Fibroblast of villous mesenchyme (primary cell): Measurements from ENCODE around the gene SHC1. TPM values are rescaled to one million over a fixed set of nuclear protein-coding genes. Genes with fewer than 3 reads are reported as not detected.
"Not testable (repeated sequence)": the region's sequence is repeated elsewhere in the genome, so short reads cannot be mapped to it uniquely, and the experiment has no call there.

Experiments
- DNase-seq: peaks from one replicate; pipeline ENCODE4 v3.0.0-alpha.2; 2010; ENCODE audit warnings: low read depth
- H3K4me3 ChIP-seq: 2 replicates; pipeline ENCODE4 v1.5.1; 2011; ENCODE audit warnings: low read depth, mild to moderate bottlenecking, low read length
- CTCF ChIP-seq: IDR thresholded peaks from 2 replicates; pipeline ENCODE4 v1.5.1; 2012; ENCODE audit warnings: low read depth, mild to moderate bottlenecking, low read length; ENCODE audit not compliant: insufficient read depth
- total RNA-seq: library from RNA; depleted of rRNA; stranded (reverse); fragments of >200 nt; gene quantifications from 2 replicates; pipeline ENCODE4 v1.2.3, GENCODE V29; 2012

The SHC1 gene
- total RNA-seq, 1 donor = 330 TPM

GRCh38 chr1:154998818-154999570 lies 28.4 kb upstream of the SHC1 start:
- H3K4me3 ChIP-seq = peak overlapping the region; percentile 48
- DNase-seq = peak; percentile 67
- peak; percentile 94 for TF ChIP-seq CTCF

GRCh38 chr1:154998201-154998780 lies 27.7 kb upstream of the SHC1 start:
- no peak overlapping the region for H3K4me3 ChIP-seq
- TF ChIP-seq CTCF = no peak
- no peak for DNase-seq

GRCh38 chr1:154996966-154997701 lies 26.6 kb upstream of the SHC1 start:
- no peak for TF ChIP-seq CTCF
- no peak for DNase-seq

GRCh38 chr1:154995301-154995983 lies 24.9 kb upstream of the SHC1 start:
- DNase-seq = peak; percentile 88
- H3K4me3 ChIP-seq = not testable (repeated sequence)
- TF ChIP-seq CTCF = peak; percentile 47

More at GRCh38 chr1:154996966-154997701, 26.6 kb upstream of the SHC1 start:
- H3K4me3 ChIP-seq = no peak overlapping the region

GRCh38 chr1:154994591-154994990 lies 24.0 kb upstream of the SHC1 start:
- no peak for DNase-seq
- no peak overlapping the region for H3K4me3 ChIP-seq
- TF ChIP-seq CTCF = no peak

GRCh38 chr1:154994269-154994587 lies 23.7 kb upstream of the SHC1 start:
- no peak overlapping the region for H3K4me3 ChIP-seq
- DNase-seq = no peak
- TF ChIP-seq CTCF = no peak
